Panc1 (cell line): Measurements from ENCODE around the gene ARHGAP23. TPM values are rescaled to one million over a fixed set of nuclear protein-coding genes. Genes with fewer than 3 reads are reported as not detected.

Experiments used
- ATAC-seq: fragments of 200-7000 bp; cut with Tn5 transposase; 2 replicates; pipeline ENCODE4 v1.9.1; 2020; ENCODE audit warnings: mild to moderate bottlenecking, moderate library complexity
- BruUV-seq: library from RNA; stranded (reverse); fragments of 400-500 nt; replicated peaks from 2 replicates; lab custom pipeline; 2021; lab: Mats Ljungman, UMichigan
- CTCF ChIA-PET: fragments of 300-600 bp; sonication (Branson Sonifier 250); formaldehyde crosslinking; loops from one replicate; lab custom pipeline; 2022; ENCODE audit warnings: antibody characterized with exemption; lab: Charles Lee
- POLR2A ChIA-PET: fragments of 300-600 bp; sonication (Branson Sonifier 250); formaldehyde crosslinking; loops from one replicate; lab custom pipeline; 2022; ENCODE audit warnings: antibody characterized with exemption; lab: Charles Lee
- DNase-seq: peaks from one replicate; pipeline ENCODE4 v3.0.0-alpha.2; 2010; ENCODE audit warnings: low read depth, low spot score
- H3K27ac ChIP-seq: 2 replicates; pipeline ENCODE4 v1.5.1; 2011; ENCODE audit warnings: mild to moderate bottlenecking, low read length, inconsistent platforms
- H3K27me3 ChIP-seq: fragments of 200-500 bp; sonication (Bioruptor generic); 2 replicates; pipeline ENCODE4 v1.6.0; 2014; ENCODE audit warnings: low read length, inconsistent platforms; ENCODE audit not compliant: control insufficient read depth, insufficient read depth
- H3K36me3 ChIP-seq: fragments of 200-500 bp; sonication (Bioruptor generic); 2 replicates; pipeline ENCODE4 v1.5.1; 2014; ENCODE audit warnings: inconsistent platforms, mild to moderate bottlenecking, low read length, moderate library complexity; ENCODE audit not compliant: control insufficient read depth, insufficient read depth
- H3K4me1 ChIP-seq: 2 replicates; pipeline ENCODE4 v1.5.1; 2011; ENCODE audit warnings: inconsistent platforms, mild to moderate bottlenecking, low read length, moderate library complexity; ENCODE audit not compliant: control insufficient read depth, insufficient read depth
- H3K4me3 ChIP-seq, 2 experiments: 2 replicates each; pipeline ENCODE4 v1.5.1; 2011 to 2012; ENCODE audit warnings: low read depth in 2 of 2, low read length in 2 of 2, mild to moderate bottlenecking in 2 of 2, inconsistent platforms in 1 of 2, moderate library complexity in 1 of 2
- H3K9me3 ChIP-seq: fragments of 200-500 bp; sonication (Bioruptor generic); 2 replicates; pipeline ENCODE4 v1.5.1; 2014; ENCODE audit warnings: low read depth, mild to moderate bottlenecking, inconsistent platforms, low read length, moderate library complexity; ENCODE audit not compliant: control insufficient read depth, insufficient read depth
- POLR2AphosphoS5 ChIP-seq: IDR thresholded peaks from 2 replicates; pipeline ENCODE4 v1.6.1; 2012; ENCODE audit warnings: mild to moderate bottlenecking, low read depth, low read length, moderate library complexity
- SIN3A ChIP-seq: IDR thresholded peaks from 2 replicates; pipeline ENCODE4 v1.6.1; 2012; ENCODE audit warnings: low read depth, mild to moderate bottlenecking, low read length, moderate library complexity, borderline replicate concordance; ENCODE audit not compliant: insufficient read depth
- TCF7L2 ChIP-seq: IDR thresholded peaks from 2 replicates; pipeline ENCODE4 v1.6.1; 2011; ENCODE audit warnings: mild to moderate bottlenecking, low read depth, low read length, inconsistent platforms
- in situ Hi-C: cut with HindIII; loops from 2 replicates; pipeline ENCODE4 v1.10.0; 2016; ENCODE audit warnings: low sequenced_read_pairs, low pct_unique_long_range_greater_than_20kb
- intact Hi-C: fragments of 100-400 bp; cut with micrococcal nuclease; formaldehyde crosslinking; loops from one replicate; pipeline ENCODE4 v1.10.0; 2022; ENCODE audit not compliant: unreplicated experiment
- total RNA-seq: library from RNA; stranded (reverse); gene quantifications from one replicate; pipeline ENCODE4 v1.2.1, GENCODE V29; 2021; ENCODE audit not compliant: unreplicated experiment
- TF ChIP-seq, protein P1 (sequence below): fragments of 450-650 bp; IDR thresholded peaks from 2 replicates; pipeline ENCODE4 v1.5.1; 2017; ENCODE audit warnings: mild to moderate bottlenecking
- TF ChIP-seq, protein P2 (sequence below), 2 experiments: IDR thresholded peaks; 2 replicates each; pipeline ENCODE4 v1.6.1; 2011 to 2012; ENCODE audit warnings: low read depth in 2 of 2, control low read depth in 1 of 2, low read length in 1 of 2, mild to moderate bottlenecking in 1 of 2, moderate library complexity in 1 of 2; ENCODE audit not compliant: insufficient read depth in 1 of 2

Gene ARHGAP23
- total RNA-seq, 1 experiment from 2014 or later: 33.0 TPM

DNA sequence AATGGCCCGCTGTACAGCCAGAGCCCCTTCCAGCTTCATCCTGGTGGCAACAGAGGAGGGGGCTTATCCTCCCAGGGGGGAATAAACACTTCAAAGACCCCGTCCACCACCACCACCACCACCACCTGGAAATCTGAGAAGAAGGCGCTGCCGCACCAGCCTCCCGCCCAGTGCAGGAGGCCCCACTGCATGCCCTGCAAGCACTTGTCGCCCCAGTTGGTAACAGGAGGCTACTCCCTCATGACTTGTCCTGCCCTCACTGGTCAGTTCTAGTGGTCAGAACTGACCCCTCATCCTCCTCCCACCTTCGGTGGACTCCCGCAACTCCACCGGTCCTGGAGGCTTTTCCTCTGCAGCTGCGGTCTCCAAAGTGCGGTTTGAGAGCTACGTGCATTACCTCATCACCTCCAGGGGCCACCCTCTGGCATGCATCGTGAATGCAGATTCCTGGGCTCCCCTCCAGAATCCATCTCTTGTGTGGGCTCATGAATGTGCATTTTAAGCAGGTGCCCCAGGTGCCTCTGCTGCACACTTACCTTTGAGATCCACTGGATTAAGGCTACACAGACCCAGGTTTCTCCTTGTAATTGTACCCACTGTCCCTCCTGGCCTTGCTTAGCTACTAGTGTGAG is 105.7 kb downstream of the ARHGAP23 start:
- DNase-seq: no peak
- intact Hi-C loops (no loop called here), in situ Hi-C loops (no loop called here)
- ATAC-seq: 0 out of 2 replicates have a peak, but pooled peaks have one; percentile 28
- H3K36me3 ChIP-seq: no peaks in the 10 kb centered on the region
- H3K9me3 ChIP-seq: no peaks in the 10 kb centered on the region
- H3K4me3 ChIP-seq: no peak overlapping the region
- CTCF ChIA-PET: interaction anchor here (1.2 kb wide), 1 partner anchor 129 kb away, joined by 3 read pairs; no protein-coding TSS in a partner anchor
- POLR2A ChIA-PET: interaction anchor here (0.5 kb wide), 1 partner anchor 125 kb away, joined by 4 read pairs; no protein-coding TSS in a partner anchor
- no peaks in the 10 kb centered on the region for H3K4me1 ChIP-seq
- no peak overlapping the region for H3K27ac ChIP-seq
- H3K27me3 ChIP-seq: no peaks in the 10 kb centered on the region
- no TSS peak for BruUV-seq
- TF ChIP-seq, protein P1, sequence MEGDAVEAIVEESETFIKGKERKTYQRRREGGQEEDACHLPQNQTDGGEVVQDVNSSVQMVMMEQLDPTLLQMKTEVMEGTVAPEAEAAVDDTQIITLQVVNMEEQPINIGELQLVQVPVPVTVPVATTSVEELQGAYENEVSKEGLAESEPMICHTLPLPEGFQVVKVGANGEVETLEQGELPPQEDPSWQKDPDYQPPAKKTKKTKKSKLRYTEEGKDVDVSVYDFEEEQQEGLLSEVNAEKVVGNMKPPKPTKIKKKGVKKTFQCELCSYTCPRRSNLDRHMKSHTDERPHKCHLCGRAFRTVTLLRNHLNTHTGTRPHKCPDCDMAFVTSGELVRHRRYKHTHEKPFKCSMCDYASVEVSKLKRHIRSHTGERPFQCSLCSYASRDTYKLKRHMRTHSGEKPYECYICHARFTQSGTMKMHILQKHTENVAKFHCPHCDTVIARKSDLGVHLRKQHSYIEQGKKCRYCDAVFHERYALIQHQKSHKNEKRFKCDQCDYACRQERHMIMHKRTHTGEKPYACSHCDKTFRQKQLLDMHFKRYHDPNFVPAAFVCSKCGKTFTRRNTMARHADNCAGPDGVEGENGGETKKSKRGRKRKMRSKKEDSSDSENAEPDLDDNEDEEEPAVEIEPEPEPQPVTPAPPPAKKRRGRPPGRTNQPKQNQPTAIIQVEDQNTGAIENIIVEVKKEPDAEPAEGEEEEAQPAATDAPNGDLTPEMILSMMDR: no peak
- TF ChIP-seq SIN3A: no peak
- TF ChIP-seq POLR2AphosphoS5: no peak
- TF ChIP-seq, protein P2, sequence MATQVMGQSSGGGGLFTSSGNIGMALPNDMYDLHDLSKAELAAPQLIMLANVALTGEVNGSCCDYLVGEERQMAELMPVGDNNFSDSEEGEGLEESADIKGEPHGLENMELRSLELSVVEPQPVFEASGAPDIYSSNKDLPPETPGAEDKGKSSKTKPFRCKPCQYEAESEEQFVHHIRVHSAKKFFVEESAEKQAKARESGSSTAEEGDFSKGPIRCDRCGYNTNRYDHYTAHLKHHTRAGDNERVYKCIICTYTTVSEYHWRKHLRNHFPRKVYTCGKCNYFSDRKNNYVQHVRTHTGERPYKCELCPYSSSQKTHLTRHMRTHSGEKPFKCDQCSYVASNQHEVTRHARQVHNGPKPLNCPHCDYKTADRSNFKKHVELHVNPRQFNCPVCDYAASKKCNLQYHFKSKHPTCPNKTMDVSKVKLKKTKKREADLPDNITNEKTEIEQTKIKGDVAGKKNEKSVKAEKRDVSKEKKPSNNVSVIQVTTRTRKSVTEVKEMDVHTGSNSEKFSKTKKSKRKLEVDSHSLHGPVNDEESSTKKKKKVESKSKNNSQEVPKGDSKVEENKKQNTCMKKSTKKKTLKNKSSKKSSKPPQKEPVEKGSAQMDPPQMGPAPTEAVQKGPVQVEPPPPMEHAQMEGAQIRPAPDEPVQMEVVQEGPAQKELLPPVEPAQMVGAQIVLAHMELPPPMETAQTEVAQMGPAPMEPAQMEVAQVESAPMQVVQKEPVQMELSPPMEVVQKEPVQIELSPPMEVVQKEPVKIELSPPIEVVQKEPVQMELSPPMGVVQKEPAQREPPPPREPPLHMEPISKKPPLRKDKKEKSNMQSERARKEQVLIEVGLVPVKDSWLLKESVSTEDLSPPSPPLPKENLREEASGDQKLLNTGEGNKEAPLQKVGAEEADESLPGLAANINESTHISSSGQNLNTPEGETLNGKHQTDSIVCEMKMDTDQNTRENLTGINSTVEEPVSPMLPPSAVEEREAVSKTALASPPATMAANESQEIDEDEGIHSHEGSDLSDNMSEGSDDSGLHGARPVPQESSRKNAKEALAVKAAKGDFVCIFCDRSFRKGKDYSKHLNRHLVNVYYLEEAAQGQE (IDR thresholded peaks at IDR 0.05; ENCODE audit: insufficient read depth in 1 of 2, low read depth in 2 of 2, low read length in 1 of 2): no peak
- no peak for TF ChIP-seq TCF7L2

DNA sequence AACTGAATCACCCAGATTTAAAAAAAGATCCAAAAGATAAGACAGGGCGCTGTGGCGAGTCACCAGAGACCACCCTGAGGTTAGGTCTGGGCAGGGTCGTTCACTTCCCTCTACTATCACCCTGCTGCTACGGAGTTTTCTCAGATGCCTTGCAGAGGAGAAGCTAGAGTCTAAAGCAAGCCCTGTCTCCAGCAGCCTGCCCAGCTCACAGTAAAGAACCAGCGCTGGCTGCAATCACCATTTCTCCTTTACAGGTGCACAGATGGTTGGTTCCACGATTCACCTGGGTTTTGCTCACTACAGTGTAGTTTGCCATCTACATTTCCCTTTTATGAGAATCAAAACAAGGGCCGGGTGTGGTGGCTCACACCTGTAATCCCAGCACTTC is 106.2 kb downstream of the ARHGAP23 start:
- TF ChIP-seq SIN3A: no peak
- TF ChIP-seq, protein P1: no peak
- TF ChIP-seq, protein P2 (IDR thresholded peaks at IDR 0.05; ENCODE audit: insufficient read depth in 1 of 2, low read depth in 2 of 2, low read length in 1 of 2): no peak
- TF ChIP-seq POLR2AphosphoS5: no peak
- TF ChIP-seq TCF7L2: no peak
- BruUV-seq: no TSS peak
- in situ Hi-C loops: no loop called here

More for the DNA sequence above, 106.2 kb downstream of the ARHGAP23 start:
- ChIA-PET POLR2A (interaction anchor here (0.5 kb wide), 1 partner anchor 124 kb away, joined by 4 read pairs; no protein-coding TSS in a partner anchor), CTCF (interaction anchor here (1.2 kb wide), 1 partner anchor 128 kb away, joined by 3 read pairs; no protein-coding TSS in a partner anchor)
- intact Hi-C loops: no loop called here
- ATAC-seq (peak; percentile 67; the same call in 1 of the 2 replicates), DNase-seq (no peak)
- Histone ChIP-seq H3K27me3 (no peaks in the 10 kb centered on the region), H3K9me3 (no peaks in the 10 kb centered on the region), H3K27ac (no peak overlapping the region), H3K4me1 (no peaks in the 10 kb centered on the region), H3K36me3 (no peaks in the 10 kb centered on the region), H3K4me3 (no peak overlapping the region)
